Keratinocyte (primary cell): Measurements from ENCODE around the gene DOK6.

Experiments
- CTCF ChIP-seq, 3 experiments: IDR thresholded peaks in 1 of 3; conservative IDR thresholded peaks in 1 of 3; optimal IDR thresholded peaks in 1 of 3; 2 replicates in 2 of 3; 3 replicates in 1 of 3; pipeline versions ENCODE3 to v1.5.1; 2011; ENCODE audit warnings: low read length in 3 of 3, mild to moderate bottlenecking in 3 of 3, moderate library complexity in 2 of 3, control low read depth in 1 of 3, inconsistent platforms in 1 of 3; ENCODE audit not compliant: insufficient read depth in 2 of 3; ENCODE audit errors: extremely low read depth in 1 of 3
- EZH2 ChIP-seq: IDR thresholded peaks from one replicate; pipeline ENCODE4 v1.6.1; 2012; ENCODE audit warnings: inconsistent platforms, mild to moderate bottlenecking, low read length, moderate library complexity

DNA sequence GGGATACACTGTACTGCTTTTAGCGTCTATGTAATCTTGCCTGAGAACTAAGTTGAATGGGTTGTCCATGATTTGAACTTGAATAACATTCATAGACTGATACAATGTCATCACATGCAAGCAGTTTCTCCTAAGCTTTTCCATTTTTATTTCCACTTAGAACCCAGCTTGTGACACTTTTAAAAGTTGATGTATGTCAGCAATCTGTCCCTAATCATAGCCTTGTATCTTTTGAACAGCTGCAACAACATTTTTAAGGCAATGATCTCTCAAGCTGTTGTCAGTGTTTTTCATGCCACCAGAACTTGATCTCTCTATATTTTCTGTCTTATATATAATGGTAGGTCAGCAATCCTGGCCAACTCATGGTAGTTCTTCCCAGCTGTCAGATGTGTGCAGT, 185.0 kb downstream of the DOK6 start:
- TF ChIP-seq CTCF (optimal IDR thresholded peaks at IDR 0.05 in 1 of 3, IDR thresholded peaks at IDR 0.05 in 1 of 3, conservative IDR thresholded peaks at IDR 0.05 in 1 of 3; ENCODE audit: extremely low read depth in 1 of 3, insufficient read depth in 2 of 3, low read length in 3 of 3): no peak
- TF ChIP-seq EZH2: no peak
